GM21717 (cell line): ENCODE measurements around the gene XRCC4.
A peak's percentile ranks its signal among the peaks of the same experiment; 100 is the strongest.

Source experiments
- ATAC-seq: cut with Tn5 transposase; IDR thresholded peaks from one replicate; pipeline ENCODE4 v1.9.1; 2021; ENCODE audit warnings: mild to moderate bottlenecking, moderate library complexity; ENCODE audit not compliant: unreplicated experiment

XRCC4 gene

GRCh38 chr5:83069096-83069799 lies 8.1 kb upstream of the XRCC4 start:
- ATAC-seq = no peak

GRCh38 chr5:83071286-83072051 lies 5.9 kb upstream of the XRCC4 start:
- ATAC-seq = no peak

- ATAC-seq = no peak
These were observed 4.4 kb upstream of the XRCC4 start for GRCh38 chr5:83072966-83073365.

DNA sequence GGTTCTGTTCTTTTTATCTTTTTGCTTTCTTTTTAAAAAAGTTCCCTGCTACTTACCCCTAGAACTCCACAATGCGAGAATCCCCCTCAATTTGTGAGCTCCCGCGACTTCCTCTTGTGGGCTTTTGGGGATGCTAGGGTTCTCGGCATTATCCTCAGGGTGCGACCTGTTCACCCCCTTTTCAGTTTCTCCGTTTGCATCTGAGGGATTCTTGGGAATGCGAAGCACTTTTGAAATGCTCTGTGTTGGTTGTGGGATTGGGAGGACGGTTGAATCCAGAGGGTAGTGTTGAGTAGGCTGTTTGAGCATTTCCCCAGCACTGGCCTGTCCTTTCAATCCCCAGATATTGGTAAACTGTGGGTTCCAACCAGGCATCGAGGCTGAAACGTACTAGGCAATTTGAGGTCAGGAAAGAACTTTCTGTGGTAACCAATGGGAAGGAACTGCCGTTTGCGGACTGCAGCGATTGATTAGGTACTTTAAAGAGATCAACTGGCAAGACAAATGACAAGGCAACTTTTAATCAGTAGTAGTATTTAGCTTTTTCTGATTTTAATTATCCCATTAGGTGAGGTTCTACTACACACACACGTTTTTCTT lies 415 bp downstream of the XRCC4 start:
- peak; percentile 11 for ATAC-seq

- no peak for ATAC-seq
These were observed 5.4 kb downstream of the XRCC4 start for GRCh38 chr5:83082750-83083149.

DNA sequence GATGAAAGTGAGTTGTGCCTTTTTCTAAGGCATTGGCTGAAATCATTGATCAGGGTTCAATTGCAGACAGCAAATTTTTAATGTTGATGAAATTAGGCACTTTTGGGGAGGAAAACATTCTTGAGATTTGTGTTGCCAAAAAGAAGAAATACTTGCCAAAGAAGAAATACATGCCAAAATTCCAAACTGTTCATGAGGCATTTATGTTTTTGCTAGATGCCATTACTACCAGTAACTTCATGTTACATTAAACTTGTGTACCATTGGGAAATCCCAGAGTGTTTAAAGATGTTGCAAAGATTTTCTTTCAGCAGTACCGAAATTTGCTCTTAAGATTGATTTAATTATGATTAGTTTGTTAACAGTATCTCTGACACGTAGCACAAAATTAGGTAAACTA lies 7.0 kb downstream of the XRCC4 start:
- ATAC-seq = no peak

GRCh38 chr5:83085106-83085505 lies 7.8 kb downstream of the XRCC4 start:
- ATAC-seq = no peak

DNA sequence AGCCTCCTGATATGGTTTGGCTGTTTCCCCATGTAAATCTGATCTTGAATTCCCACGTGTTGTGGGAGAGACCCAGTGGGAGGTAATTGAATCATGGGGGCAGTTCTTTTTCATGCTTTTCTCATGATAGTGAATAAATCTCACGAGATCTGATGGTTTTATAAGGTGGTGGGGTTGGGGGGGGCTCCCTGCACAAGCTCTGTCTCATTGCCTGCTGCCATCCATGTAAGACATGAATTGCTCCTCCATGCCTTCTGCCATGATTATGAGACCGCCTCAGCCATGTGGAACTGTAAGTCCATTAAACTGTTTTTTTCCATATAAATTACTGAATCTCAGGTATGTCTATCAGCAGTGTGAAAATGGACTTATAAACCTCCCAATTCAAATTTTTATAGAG lies 12.8 kb downstream of the XRCC4 start:
- no peak for ATAC-seq

DNA sequence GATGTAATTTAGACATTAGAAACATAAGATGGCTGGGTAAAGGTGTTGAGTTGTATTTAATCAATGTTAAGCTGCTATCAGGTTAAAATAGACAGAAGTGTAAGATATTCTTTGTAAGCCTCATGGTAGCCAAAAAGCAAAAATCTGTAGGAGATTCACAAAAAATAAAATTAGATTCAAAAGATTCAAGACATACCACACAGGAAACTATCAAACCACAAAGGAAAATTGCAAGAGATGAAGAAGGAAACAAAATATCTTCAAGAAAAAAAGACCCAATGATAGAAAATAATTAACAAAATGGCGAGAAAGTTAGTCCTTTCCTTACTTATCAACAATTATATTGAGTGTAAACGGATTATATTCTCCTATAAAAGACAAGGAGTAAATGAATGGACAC lies 15.3 kb downstream of the XRCC4 start:
- ATAC-seq = no peak

DNA sequence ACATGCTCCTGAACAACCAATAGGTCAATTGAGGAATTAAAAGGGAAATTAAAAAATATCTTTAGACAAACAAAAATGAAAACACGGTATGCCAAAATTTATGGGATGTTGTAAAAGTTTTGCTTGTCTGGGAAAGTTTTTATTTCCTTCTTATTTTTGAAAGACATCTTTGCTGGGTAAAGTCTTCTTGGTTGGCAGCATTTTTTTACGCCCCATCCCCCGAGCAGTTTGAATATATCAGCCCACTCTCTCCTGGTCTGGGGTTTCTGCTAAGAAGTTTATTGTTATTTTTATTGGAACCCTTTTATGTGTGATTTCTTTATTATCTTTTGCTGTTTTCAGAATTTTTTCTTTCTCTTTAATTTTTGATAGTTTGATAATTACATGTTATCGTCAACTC lies 16.3 kb downstream of the XRCC4 start:
- no peak for ATAC-seq

- no peak for ATAC-seq
These were observed 18.0 kb downstream of the XRCC4 start for GRCh38 chr5:83095163-83095956.

DNA sequence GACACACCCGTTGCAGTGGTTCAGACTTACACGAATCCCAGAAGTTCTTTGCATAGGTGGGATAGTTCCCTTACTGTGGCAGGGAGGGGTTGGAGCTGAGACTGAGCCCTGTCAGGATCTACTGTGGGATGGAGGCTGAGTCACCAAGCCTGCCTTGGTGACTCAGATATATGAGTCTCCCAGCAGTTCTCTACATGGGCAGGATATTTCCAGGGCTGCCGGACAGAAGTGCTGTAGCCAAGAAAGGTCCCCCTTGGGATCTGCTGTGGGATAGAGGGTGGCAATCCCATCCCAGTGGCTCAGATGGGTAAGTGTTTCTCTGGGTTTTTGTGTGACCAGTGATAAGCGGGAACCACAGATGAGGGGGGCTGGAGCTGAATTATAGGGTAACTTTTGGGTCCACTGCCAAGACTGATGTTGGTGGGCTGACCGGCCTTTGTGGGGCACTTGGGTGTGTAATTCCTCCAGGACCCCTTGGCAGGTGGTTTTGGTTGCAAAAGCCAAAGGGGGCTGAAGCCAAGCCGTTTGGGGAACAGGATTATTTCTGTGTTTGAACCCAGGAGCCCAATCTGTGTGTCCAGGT lies 18.7 kb downstream of the XRCC4 start:
- ATAC-seq = no peak

DNA sequence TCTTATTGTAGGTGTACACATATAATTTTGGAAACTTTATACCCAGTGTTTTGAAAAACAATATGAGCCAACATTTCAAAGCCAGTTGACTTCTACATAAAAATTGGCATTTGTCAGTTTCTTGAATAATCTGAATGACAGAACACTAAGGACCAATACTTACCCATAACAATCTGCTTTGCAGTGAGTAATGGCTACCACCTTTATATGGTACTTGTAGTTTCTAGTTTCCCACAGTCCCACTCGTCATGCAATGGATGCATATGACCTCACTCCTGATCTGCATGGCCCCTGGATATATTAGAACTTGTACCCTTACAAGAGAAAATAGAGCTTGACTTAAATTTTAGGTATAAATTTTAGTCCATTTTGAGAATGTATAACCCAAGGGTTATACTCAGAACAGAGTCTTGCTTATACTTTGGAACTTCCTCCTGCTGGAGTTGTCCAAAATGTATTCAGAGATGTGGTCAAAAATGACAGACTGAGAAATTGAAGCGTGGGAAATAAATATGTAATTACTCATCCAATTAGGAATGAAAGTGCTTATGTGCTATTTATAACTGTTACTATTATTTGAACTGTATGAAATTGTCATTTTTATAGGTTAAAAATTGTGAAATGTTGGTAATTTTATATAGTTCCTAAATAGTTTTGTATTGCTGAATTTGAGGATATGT lies 19.5 kb downstream of the XRCC4 start:
- ATAC-seq = no peak

GRCh38 chr5:83097689-83098231 lies 20.4 kb downstream of the XRCC4 start:
- peak; percentile 49 for ATAC-seq

- ATAC-seq = no peak
These were observed 21.7 kb downstream of the XRCC4 start for GRCh38 chr5:83099001-83099400.

- ATAC-seq = no peak
These were observed 22.1 kb downstream of the XRCC4 start for GRCh38 chr5:83099445-83099844.

DNA sequence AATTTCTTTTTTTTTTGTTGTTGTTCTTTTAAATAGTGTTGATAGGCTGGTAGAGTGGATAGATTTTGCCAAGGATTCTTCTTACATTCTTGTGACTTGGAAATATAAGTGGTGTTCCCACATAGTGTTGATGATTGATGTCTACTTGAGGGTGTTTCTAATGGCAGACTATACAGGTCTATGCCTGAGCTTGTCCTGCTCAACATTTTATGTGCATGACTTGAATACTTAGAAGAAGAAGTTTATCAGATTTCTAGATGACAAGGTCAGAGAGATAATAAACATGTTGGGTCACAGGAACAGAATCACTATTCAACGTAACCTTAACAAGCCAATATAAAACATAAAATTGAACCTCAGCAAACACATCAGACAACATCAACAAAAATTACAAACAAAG lies 24.2 kb downstream of the XRCC4 start:
- ATAC-seq = no peak

GRCh38 chr5:83102364-83102980 lies 25.1 kb downstream of the XRCC4 start:
- ATAC-seq = no peak

GRCh38 chr5:83104021-83104420 lies 26.7 kb downstream of the XRCC4 start:
- no peak for ATAC-seq
